SK-N-SH treated with all-trans-retinoic acid at 6 μM for 48 hours (cell line): ENCODE data around the gene ZBTB12.

Experiments used
- ATAC-seq: fragments of 200-7000 bp; cut with Tn5 transposase; 3 replicates; pipeline ENCODE4 v1.9.1; 2020; ENCODE audit warnings: mild to moderate bottlenecking, moderate library complexity
- ARNTL ChIP-seq: fragments of 450-650 bp; formaldehyde crosslinking; IDR thresholded peaks from 2 replicates; pipeline ENCODE4 v1.5.0; 2020; ENCODE audit warnings: low read depth, mild to moderate bottlenecking, moderate library complexity, borderline replicate concordance
- BACH2 ChIP-seq: fragments of 250-450 bp; sonication (Bioruptor Pico); IDR thresholded peaks from 2 replicates; pipeline ENCODE4 v1.9.0; 2021; ENCODE audit warnings: mild to moderate bottlenecking, borderline replicate concordance
- CSDC2 ChIP-seq: fragments of 250-450 bp; sonication (Bioruptor Pico); IDR thresholded peaks from 2 replicates; pipeline ENCODE4 v1.5.0; 2020; ENCODE audit warnings: mild to moderate bottlenecking, moderate library complexity
- ESRRG ChIP-seq: fragments of 250-450 bp; sonication (Bioruptor Pico); IDR thresholded peaks from 2 replicates; pipeline ENCODE4 v1.6.1; 2021; ENCODE audit warnings: mild to moderate bottlenecking
- GLIS3 ChIP-seq: fragments of 250-450 bp; sonication (Bioruptor Pico); IDR thresholded peaks from 2 replicates; pipeline ENCODE4 v1.5.0; 2020; ENCODE audit warnings: mild to moderate bottlenecking, moderate library complexity
- ISL1 ChIP-seq: fragments of 250-450 bp; sonication (Bioruptor Pico); IDR thresholded peaks from 2 replicates; pipeline ENCODE4 v2.1.2; 2022; ENCODE audit warnings: mild to moderate bottlenecking, moderate library complexity
- OSR1 ChIP-seq: fragments of 250-450 bp; sonication (Bioruptor Pico); IDR thresholded peaks from 2 replicates; pipeline ENCODE4 v1.8.0; 2022; ENCODE audit warnings: moderate library complexity, mild to moderate bottlenecking, inconsistent platforms
- RARB ChIP-seq: fragments of 250-450 bp; sonication (Bioruptor Pico); IDR thresholded peaks from 2 replicates; pipeline ENCODE4 v1.8.0; 2021; ENCODE audit warnings: mild to moderate bottlenecking, moderate library complexity
- SNAI2 ChIP-seq: fragments of 250-450 bp; sonication (Bioruptor Pico); IDR thresholded peaks from 2 replicates; pipeline ENCODE4 v1.5.0; 2020; ENCODE audit warnings: mild to moderate bottlenecking, moderate library complexity
- TCF4 ChIP-seq: fragments of 250-450 bp; sonication (Bioruptor Pico); IDR thresholded peaks from 2 replicates; pipeline ENCODE4 v1.8.0; 2021; ENCODE audit warnings: mild to moderate bottlenecking, moderate library complexity, borderline replicate concordance
- TOX ChIP-seq: fragments of 250-450 bp; sonication (Bioruptor Pico); IDR thresholded peaks from 2 replicates; pipeline ENCODE4 v1.8.0; 2021; ENCODE audit warnings: mild to moderate bottlenecking, moderate library complexity, borderline replicate concordance
- TSHZ2 ChIP-seq: fragments of 250-450 bp; sonication (Bioruptor Pico); IDR thresholded peaks from 2 replicates; pipeline ENCODE4 v1.5.0; 2020; ENCODE audit warnings: mild to moderate bottlenecking, moderate library complexity
- ZC3H10 ChIP-seq: fragments of 250-450 bp; sonication (Bioruptor Pico); IDR thresholded peaks from 2 replicates; pipeline ENCODE4 v1.5.1; 2021; ENCODE audit warnings: mild to moderate bottlenecking, moderate library complexity
- ZFP30 ChIP-seq: fragments of 450-650 bp; formaldehyde crosslinking; IDR thresholded peaks from 2 replicates; pipeline ENCODE4 v1.5.0; 2022; ENCODE audit warnings: mild to moderate bottlenecking, moderate library complexity
- ZNF565 ChIP-seq: fragments of 450-650 bp; formaldehyde crosslinking; conservative IDR thresholded peaks from 2 replicates; pipeline ENCODE4 v1.5.0; 2020; ENCODE audit warnings: low read depth, mild to moderate bottlenecking, moderate library complexity
- ZNF8 ChIP-seq: fragments of 450-650 bp; formaldehyde crosslinking; IDR thresholded peaks from 2 replicates; pipeline ENCODE4 v1.5.0; 2020; ENCODE audit warnings: mild to moderate bottlenecking, moderate library complexity
- TF ChIP-seq, protein P1 (sequence below): fragments of 250-450 bp; sonication (Bioruptor Pico); IDR thresholded peaks from 2 replicates; pipeline ENCODE4 v1.8.0; 2021; ENCODE audit warnings: low read depth, mild to moderate bottlenecking, moderate library complexity, borderline replicate concordance
- TF ChIP-seq, protein P2 (sequence below): fragments of 250-450 bp; sonication (Bioruptor Pico); IDR thresholded peaks from 2 replicates; pipeline ENCODE4 v1.5.1; 2020; ENCODE audit warnings: low read depth, mild to moderate bottlenecking, moderate library complexity
- TF ChIP-seq, protein P3 (sequence below): fragments of 250-450 bp; sonication (Bioruptor Pico); IDR thresholded peaks from 2 replicates; pipeline ENCODE4 v1.8.0; 2020; ENCODE audit warnings: mild to moderate bottlenecking, moderate library complexity, borderline replicate concordance

Gene ZBTB12

DNA sequence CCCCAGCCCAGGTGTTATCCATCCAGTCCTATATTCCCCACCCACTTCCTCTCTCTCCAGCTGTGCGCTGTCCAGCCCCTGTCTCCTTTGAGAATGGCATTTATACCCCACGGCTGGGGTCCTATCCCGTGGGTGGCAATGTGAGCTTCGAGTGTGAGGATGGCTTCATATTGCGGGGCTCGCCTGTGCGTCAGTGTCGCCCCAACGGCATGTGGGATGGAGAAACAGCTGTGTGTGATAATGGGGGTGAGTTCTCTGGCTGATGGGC, 26.7 kb upstream of the ZBTB12 start:
- TF ChIP-seq, protein P1, sequence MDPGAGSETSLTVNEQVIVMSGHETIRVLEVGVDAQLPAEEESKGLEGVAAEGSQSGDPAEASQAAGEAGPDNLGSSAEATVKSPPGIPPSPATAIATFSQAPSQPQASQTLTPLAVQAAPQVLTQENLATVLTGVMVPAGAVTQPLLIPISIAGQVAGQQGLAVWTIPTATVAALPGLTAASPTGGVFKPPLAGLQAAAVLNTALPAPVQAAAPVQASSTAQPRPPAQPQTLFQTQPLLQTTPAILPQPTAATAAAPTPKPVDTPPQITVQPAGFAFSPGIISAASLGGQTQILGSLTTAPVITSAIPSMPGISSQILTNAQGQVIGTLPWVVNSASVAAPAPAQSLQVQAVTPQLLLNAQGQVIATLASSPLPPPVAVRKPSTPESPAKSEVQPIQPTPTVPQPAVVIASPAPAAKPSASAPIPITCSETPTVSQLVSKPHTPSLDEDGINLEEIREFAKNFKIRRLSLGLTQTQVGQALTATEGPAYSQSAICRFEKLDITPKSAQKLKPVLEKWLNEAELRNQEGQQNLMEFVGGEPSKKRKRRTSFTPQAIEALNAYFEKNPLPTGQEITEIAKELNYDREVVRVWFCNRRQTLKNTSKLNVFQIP (CRISPR knock-in tag): no peak
- TF ChIP-seq, protein P2, sequence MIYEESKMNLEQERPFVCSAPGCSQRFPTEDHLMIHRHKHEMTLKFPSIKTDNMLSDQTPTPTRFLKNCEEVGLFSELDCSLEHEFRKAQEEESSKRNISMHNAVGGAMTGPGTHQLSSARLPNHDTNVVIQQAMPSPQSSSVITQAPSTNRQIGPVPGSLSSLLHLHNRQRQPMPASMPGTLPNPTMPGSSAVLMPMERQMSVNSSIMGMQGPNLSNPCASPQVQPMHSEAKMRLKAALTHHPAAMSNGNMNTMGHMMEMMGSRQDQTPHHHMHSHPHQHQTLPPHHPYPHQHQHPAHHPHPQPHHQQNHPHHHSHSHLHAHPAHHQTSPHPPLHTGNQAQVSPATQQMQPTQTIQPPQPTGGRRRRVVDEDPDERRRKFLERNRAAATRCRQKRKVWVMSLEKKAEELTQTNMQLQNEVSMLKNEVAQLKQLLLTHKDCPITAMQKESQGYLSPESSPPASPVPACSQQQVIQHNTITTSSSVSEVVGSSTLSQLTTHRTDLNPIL: no peak
- TF ChIP-seq GLIS3 (CRISPR knock-in tag) (no peak), BACH2 (CRISPR knock-in tag) (no peak), TOX (CRISPR knock-in tag) (no peak), ZFP30 (no peak), ESRRG (CRISPR knock-in tag) (no peak), CSDC2 (CRISPR knock-in tag) (no peak), ZNF565 (no peak), OSR1 (CRISPR knock-in tag) (no peak)
- ATAC-seq: no peak

DNA sequence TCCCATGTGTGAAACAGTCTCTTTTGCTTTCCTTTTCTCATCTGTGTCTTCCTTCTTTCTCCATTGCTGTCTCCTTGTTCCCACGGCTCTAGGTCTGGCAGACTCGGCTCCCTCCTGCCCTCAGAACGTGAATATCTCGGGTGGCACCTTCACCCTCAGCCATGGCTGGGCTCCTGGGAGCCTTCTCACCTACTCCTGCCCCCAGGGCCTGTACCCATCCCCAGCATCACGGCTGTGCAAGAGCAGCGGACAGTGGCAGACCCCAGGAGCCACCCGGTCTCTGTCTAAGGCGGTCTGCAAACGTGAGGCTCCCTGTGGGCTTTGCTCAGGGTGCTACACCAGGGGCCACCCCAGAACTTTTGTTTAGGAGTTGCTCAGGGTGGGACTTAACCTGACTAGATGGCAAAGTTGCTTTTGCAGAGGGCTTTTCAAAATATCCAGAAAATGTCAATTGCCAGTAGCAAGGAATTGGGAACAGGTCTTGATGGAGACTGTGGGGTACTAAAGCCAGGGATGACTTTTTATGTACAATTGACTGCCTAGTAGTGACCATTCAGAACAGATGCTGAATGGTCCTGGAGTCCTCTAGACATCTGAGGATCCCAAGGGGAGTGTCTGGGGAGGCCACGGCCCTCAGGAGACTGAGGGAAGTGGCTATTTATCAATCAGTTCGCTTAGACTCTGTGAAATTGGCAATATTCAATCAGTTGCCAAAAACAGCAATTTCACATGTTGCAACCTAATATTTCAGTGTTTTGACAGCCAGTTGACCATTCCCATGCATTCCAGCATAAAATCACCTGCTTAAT, 26.2 kb upstream of the ZBTB12 start:
- TF ChIP-seq TSHZ2 (CRISPR knock-in tag): no peak
- no peak for TF ChIP-seq TOX (CRISPR knock-in tag)
- TF ChIP-seq ZNF8 (CRISPR knock-in tag): no peak
- TF ChIP-seq GLIS3 (CRISPR knock-in tag): no peak
- no peak for TF ChIP-seq ISL1 (CRISPR knock-in tag)
- TF ChIP-seq SNAI2 (CRISPR knock-in tag): no peak
- TF ChIP-seq OSR1 (CRISPR knock-in tag): no peak
- TF ChIP-seq, protein P1 (CRISPR knock-in tag): no peak
- TF ChIP-seq, protein P2: no peak
- TF ChIP-seq RARB (CRISPR knock-in tag): no peak
- TF ChIP-seq ZFP30: no peak
- ATAC-seq: no peak

DNA sequence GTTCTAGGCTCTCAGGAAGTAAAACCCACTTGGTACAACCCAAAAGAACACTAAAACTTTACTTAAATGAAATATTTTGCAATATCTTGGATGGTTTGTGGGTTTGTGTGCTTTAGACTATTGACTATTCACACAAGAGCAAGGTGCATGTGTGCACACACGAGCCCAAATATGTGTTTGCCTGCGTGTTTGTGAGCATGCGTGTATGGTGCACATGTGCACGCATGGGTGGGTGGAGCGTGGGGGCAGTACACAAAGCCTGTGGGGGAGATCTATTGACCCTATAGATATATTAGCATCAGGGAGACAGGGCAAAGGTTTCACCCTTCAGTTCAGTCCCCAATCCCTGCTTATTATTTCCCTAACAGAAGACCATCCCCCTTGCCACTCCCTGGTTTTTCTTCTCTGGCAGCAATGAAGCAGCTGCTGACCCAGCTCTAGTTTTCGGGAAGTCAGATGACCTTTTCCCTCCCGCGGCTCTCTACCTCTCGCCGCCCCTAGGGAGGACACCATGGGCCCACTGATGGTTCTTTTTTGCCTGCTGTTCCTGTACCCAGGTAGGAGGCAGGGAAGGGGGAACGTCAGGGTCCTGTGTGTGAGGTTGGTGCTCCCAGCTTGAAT, 25.5 kb upstream of the ZBTB12 start, which contains the start of gene C2:
C2 (plus strand) TSS at position 476 of the 621 bp plus-strand sequence; CDS start at position 512, 36 bp downstream.
- ATAC-seq: no peak; the same call in 2 of the 3 replicates
- TF ChIP-seq ARNTL (CRISPR knock-in tag) (no peak), TOX (CRISPR knock-in tag) (no peak), RARB (CRISPR knock-in tag) (no peak), ZNF565 (no peak), SNAI2 (CRISPR knock-in tag) (no peak), ISL1 (CRISPR knock-in tag) (no peak), OSR1 (CRISPR knock-in tag) (no peak), TCF4 (CRISPR knock-in tag) (no peak), TSHZ2 (CRISPR knock-in tag) (no peak), GLIS3 (CRISPR knock-in tag) (no peak), ZC3H10 (no peak), CSDC2 (CRISPR knock-in tag) (no peak)
- TF ChIP-seq, protein P1 (CRISPR knock-in tag): no peak
- TF ChIP-seq, protein P3, sequence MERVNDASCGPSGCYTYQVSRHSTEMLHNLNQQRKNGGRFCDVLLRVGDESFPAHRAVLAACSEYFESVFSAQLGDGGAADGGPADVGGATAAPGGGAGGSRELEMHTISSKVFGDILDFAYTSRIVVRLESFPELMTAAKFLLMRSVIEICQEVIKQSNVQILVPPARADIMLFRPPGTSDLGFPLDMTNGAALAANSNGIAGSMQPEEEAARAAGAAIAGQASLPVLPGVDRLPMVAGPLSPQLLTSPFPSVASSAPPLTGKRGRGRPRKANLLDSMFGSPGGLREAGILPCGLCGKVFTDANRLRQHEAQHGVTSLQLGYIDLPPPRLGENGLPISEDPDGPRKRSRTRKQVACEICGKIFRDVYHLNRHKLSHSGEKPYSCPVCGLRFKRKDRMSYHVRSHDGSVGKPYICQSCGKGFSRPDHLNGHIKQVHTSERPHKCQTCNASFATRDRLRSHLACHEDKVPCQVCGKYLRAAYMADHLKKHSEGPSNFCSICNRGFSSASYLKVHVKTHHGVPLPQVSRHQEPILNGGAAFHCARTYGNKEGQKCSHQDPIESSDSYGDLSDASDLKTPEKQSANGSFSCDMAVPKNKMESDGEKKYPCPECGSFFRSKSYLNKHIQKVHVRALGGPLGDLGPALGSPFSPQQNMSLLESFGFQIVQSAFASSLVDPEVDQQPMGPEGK (CRISPR knock-in tag): no peak
- TF ChIP-seq, all 23 proteins: peak for 0
